ENCODE results near the gene MYH1. TPM values are rescaled to one million over a fixed set of nuclear protein-coding genes. Genes with fewer than 3 reads are reported as not detected.

MYH1 gene
- total and polyA plus RNA-seq, 2 of the 13 experiments (the other 11 are each of a cell fraction or from before 2014, with no cell fraction given): 0.01 TPM; not detected in 1

DNA sequence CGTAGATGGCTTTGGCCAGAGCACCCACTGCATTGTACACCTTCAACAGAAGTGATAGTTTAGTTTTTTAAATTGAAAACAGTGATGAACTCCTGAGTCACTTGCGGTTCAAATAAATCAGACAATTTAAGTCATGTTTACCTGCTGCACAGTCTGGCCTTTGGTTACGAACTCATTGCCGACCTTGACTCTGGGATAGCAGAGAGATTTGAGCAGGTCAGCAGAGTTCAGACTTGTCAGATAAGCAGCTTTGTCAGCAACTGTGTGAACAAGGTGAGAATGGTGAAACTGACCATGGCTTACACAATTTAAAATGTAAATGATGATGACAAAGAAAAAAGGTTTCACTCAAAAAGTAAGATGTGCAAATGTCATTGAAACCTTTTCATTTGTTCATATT is 58.3 kb downstream of the MYH1 start (continued):
- TF ChIP-seq GFI1 (CRISPR knock-in tag; IDR thresholded peaks at IDR 0.05; ENCODE audit: borderline replicate concordance) (peak; percentile 82; the same call in 1 of the 2 replicates), SOX5 (CRISPR knock-in tag; IDR thresholded peaks at IDR 0.05; ENCODE audit: borderline replicate concordance) (peak; percentile 68; the same call in 1 of the 2 replicates), CEBPG (CRISPR knock-in tag; IDR thresholded peaks at IDR 0.05) (peak; percentile 17; the same call in 1 of the 2 replicates), ZNF672 (CRISPR knock-in tag; IDR thresholded peaks at IDR 0.05) (no peak), FOXP1 (IDR thresholded peaks at IDR 0.05) (no peak), FOXP1 (CRISPR knock-in tag; IDR thresholded peaks at IDR 0.05) (peak; percentile 58), CBFB (CRISPR knock-in tag; IDR thresholded peaks at IDR 0.05) (0 out of 2 replicates have a peak, but pooled peaks have one; percentile 55), TCF7 (IDR thresholded peaks at IDR 0.05; ENCODE audit: low read depth) (peak; percentile 29; the same call in 1 of the 2 replicates), NCOR1 (IDR thresholded peaks at IDR 0.05; ENCODE audit: borderline replicate concordance, low read length) (peak; percentile 39; the same call in 1 of the 2 replicates), SOX6 (IDR thresholded peaks at IDR 0.05) (no peak), SOX6 (CRISPR knock-in tag; IDR thresholded peaks at IDR 0.05) (peak; percentile 82), HMG20B (CRISPR knock-in tag; conservative IDR thresholded peaks at IDR 0.05) (peak; percentile 63), SOX13 (IDR thresholded peaks at IDR 0.05) (0 out of 2 replicates have a peak, but pooled peaks have one; percentile 24), SOX13 (CRISPR knock-in tag; conservative IDR thresholded peaks at IDR 0.05 in 1 of 2, IDR thresholded peaks at IDR 0.05 in 1 of 2) (peak in 1 of 2 experiments; percentile 72; a peak in 2 of 4 replicates), HIVEP1 (CRISPR knock-in tag; IDR thresholded peaks at IDR 0.05) (no peak)
- TF ChIP-seq, protein P1, sequence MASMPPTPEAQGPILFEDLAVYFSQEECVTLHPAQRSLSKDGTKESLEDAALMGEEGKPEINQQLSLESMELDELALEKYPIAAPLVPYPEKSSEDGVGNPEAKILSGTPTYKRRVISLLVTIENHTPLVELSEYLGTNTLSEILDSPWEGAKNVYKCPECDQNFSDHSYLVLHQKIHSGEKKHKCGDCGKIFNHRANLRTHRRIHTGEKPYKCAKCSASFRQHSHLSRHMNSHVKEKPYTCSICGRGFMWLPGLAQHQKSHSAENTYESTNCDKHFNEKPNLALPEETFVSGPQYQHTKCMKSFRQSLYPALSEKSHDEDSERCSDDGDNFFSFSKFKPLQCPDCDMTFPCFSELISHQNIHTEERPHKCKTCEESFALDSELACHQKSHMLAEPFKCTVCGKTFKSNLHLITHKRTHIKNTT (CRISPR knock-in tag; IDR thresholded peaks at IDR 0.05): no peak
- TF ChIP-seq, protein P2, sequence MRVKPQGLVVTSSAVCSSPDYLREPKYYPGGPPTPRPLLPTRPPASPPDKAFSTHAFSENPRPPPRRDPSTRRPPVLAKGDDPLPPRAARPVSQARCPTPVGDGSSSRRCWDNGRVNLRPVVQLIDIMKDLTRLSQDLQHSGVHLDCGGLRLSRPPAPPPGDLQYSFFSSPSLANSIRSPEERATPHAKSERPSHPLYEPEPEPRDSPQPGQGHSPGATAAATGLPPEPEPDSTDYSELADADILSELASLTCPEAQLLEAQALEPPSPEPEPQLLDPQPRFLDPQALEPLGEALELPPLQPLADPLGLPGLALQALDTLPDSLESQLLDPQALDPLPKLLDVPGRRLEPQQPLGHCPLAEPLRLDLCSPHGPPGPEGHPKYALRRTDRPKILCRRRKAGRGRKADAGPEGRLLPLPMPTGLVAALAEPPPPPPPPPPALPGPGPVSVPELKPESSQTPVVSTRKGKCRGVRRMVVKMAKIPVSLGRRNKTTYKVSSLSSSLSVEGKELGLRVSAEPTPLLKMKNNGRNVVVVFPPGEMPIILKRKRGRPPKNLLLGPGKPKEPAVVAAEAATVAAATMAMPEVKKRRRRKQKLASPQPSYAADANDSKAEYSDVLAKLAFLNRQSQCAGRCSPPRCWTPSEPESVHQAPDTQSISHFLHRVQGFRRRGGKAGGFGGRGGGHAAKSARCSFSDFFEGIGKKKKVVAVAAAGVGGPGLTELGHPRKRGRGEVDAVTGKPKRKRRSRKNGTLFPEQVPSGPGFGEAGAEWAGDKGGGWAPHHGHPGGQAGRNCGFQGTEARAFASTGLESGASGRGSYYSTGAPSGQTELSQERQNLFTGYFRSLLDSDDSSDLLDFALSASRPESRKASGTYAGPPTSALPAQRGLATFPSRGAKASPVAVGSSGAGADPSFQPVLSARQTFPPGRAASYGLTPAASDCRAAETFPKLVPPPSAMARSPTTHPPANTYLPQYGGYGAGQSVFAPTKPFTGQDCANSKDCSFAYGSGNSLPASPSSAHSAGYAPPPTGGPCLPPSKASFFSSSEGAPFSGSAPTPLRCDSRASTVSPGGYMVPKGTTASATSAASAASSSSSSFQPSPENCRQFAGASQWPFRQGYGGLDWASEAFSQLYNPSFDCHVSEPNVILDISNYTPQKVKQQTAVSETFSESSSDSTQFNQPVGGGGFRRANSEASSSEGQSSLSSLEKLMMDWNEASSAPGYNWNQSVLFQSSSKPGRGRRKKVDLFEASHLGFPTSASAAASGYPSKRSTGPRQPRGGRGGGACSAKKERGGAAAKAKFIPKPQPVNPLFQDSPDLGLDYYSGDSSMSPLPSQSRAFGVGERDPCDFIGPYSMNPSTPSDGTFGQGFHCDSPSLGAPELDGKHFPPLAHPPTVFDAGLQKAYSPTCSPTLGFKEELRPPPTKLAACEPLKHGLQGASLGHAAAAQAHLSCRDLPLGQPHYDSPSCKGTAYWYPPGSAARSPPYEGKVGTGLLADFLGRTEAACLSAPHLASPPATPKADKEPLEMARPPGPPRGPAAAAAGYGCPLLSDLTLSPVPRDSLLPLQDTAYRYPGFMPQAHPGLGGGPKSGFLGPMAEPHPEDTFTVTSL (CRISPR knock-in tag; IDR thresholded peaks at IDR 0.05; ENCODE audit: borderline replicate concordance): peak; percentile 60; the same call in 1 of the 2 replicates
- TF ChIP-seq, protein P3, sequence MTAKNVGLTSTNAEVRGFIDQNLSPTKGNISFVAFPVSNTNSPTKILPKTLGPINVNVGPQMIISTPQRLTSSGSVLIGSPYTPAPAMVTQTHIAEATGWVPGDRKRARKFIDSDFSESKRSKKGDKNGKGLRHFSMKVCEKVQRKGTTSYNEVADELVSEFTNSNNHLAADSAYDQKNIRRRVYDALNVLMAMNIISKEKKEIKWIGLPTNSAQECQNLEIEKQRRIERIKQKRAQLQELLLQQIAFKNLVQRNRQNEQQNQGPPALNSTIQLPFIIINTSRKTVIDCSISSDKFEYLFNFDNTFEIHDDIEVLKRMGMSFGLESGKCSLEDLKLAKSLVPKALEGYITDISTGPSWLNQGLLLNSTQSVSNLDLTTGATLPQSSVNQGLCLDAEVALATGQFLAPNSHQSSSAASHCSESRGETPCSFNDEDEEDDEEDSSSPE (CRISPR knock-in tag; IDR thresholded peaks at IDR 0.05): no peak
- TF ChIP-seq, protein P4, sequence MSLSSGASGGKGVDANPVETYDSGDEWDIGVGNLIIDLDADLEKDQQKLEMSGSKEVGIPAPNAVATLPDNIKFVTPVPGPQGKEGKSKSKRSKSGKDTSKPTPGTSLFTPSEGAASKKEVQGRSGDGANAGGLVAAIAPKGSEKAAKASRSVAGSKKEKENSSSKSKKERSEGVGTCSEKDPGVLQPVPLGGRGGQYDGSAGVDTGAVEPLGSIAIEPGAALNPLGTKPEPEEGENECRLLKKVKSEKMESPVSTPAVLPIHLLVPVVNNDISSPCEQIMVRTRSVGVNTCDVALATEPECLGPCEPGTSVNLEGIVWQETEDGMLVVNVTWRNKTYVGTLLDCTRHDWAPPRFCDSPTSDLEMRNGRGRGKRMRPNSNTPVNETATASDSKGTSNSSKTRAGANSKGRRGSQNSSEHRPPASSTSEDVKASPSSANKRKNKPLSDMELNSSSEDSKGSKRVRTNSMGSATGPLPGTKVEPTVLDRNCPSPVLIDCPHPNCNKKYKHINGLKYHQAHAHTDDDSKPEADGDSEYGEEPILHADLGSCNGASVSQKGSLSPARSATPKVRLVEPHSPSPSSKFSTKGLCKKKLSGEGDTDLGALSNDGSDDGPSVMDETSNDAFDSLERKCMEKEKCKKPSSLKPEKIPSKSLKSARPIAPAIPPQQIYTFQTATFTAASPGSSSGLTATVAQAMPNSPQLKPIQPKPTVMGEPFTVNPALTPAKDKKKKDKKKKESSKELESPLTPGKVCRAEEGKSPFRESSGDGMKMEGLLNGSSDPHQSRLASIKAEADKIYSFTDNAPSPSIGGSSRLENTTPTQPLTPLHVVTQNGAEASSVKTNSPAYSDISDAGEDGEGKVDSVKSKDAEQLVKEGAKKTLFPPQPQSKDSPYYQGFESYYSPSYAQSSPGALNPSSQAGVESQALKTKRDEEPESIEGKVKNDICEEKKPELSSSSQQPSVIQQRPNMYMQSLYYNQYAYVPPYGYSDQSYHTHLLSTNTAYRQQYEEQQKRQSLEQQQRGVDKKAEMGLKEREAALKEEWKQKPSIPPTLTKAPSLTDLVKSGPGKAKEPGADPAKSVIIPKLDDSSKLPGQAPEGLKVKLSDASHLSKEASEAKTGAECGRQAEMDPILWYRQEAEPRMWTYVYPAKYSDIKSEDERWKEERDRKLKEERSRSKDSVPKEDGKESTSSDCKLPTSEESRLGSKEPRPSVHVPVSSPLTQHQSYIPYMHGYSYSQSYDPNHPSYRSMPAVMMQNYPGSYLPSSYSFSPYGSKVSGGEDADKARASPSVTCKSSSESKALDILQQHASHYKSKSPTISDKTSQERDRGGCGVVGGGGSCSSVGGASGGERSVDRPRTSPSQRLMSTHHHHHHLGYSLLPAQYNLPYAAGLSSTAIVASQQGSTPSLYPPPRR (CRISPR knock-in tag; IDR thresholded peaks at IDR 0.05; ENCODE audit: borderline replicate concordance): peak; percentile 61; the same call in 1 of the 2 replicates
